Activated CD8-positive, alpha-beta memory T cell treated with anti-CD3 and anti-CD28 coated beads, Interleukin-2, amount 50 U/mL, for 1 hour (primary cell): ENCODE data around the gene MPC1.
"Not testable (repeated sequence)": the region's sequence is repeated elsewhere in the genome, so short reads cannot be mapped to it uniquely, and the experiment has no call there.

ENCODE experiments used
- DNase-seq: peaks from one replicate; pipeline ENCODE4 v3.0.0-alpha.2; 2020; ENCODE audit errors: extremely low read depth

The MPC1 gene

DNA sequence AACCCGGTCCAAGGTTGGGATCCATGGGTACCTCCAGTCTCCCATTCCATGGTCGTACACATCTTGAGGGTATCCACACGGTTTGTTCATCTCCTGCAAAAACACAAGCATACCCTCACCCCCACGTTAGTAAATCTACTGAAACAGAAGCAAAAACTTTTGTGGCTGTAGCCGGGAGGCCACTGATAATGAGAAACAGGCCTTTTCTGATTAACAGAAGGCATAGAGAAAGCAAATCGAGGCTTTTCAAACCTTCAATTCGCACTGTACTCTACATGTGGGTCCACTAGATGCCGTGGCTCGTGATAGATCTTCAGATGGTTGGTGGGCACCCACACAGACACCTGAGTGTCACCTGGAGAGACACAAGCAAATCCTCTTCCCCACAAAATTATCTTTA, 37.1 kb downstream of the MPC1 start:
- not testable (repeated sequence) for DNase-seq

DNA sequence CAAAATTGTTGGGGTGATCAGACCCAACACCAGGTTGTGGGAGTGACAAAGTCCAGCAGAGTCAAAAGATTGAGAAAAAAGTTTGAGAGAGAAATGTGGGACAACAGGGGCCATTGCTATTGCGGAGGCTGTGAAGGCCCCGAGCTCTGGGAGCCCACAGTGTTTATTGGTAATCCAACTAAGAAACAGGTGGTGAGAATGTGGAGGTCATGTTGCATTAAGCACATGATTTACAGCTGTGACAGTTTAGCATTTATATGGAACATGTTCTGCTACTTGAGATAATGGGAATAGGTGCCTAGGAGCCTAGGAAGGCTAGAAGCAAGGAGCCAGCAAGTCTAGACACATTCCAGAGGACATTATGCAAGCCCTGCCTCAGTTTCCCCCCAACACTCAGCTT, 37.8 kb downstream of the MPC1 start:
- DNase-seq: not testable (repeated sequence)

DNA sequence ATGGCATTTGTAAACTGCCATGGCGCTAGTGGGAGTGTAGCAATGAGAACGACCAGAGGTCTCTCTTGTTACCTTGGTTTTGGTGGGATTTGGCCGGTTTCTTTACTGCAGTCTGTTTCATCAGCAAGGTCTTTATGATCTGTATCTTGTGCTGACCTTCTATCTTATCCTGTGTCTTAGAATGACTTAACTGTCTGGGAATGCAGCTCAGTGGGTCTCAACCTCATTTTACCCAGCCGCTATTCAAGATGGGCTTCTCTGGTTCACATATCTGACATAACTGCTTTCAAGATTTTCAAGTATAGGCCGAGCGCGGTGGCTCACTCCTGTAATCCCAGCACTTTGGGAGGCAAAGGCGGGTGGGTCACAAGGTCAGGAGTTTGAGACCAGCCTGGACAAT, 38.5 kb downstream of the MPC1 start:
- no peak for DNase-seq

DNA sequence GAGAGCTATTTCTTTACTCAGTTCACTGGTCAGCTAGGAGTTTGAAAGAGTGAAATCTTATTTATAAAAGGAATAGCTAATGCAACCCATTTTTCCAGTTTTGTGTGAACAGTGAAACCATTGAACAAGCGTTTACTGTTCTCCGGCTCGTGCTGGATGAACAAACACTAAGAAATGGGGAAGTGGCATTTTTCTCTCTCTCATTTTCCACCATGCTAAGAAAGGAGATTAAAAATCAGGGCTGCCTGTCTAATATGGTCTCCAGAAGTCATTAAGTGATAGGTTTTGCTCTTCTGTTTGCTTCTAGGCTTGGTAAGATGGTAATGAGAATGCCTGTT, 39.6 kb downstream of the MPC1 start:
- DNase-seq: no peak

DNA sequence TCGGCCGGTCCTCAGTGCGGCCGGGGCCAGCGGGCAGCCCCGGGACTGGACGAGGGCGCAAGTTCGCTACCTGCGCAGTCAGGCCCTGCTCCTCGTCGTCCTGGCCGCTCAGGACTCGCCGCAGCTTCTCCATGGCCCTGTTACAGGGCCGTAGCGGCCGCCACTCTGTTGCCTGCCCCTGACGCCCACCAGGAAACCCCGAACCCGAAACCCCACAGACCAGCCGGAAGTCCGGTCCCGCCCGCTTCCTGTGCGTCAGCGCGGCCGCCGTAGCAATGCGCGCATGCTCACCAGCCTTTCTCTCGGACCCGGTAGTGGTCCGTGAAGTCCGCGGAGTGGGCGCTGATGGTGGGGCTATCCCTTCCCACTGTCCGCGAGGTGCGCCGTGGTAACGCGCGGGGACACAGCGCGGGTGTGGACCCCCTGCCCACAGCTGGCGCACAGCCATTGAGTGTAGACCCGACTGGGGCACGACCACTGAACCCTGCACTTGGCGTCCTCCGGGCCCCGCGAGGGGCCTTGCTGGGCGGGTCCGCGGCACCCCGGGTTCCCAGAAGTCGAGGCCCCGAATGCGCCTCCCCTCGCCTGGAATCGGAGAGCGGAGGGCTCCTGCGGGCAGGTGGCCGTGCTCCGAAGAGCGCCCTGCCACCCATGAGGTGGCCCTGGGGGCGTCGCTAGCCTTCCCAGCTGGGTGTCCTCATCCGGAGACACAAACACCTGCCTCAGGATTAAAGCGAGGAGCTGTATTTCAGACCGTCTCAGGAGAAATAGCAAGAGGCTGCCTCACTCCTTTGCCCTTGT, 40.2 kb downstream of the MPC1 start, which contains the start of gene SFT2D1:
TSS of gene SFT2D1 (minus strand) at position 197 of the 801 bp plus-strand sequence. CDS start at position 133, 64 bp downstream.
- DNase-seq: peak; percentile 31

DNA sequence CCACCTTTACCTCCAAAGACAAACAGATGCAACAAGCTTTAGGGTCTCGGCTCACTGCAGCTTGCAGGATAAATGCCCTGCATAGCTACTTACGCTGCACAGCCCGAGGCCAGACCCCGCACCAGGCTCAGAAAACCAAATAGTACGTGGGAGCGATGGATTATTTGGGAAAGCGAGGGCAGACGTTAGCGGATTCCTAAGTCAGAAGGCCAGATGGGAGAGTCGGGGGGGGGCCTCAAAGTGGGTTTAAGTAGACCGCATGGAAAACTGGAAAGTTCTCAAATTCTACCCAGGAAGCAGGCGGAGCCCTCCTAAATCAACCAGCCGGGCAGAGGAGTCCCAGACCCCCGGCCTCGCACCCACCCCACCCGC, 40.8 kb downstream of the MPC1 start:
- DNase-seq: no peak

DNA sequence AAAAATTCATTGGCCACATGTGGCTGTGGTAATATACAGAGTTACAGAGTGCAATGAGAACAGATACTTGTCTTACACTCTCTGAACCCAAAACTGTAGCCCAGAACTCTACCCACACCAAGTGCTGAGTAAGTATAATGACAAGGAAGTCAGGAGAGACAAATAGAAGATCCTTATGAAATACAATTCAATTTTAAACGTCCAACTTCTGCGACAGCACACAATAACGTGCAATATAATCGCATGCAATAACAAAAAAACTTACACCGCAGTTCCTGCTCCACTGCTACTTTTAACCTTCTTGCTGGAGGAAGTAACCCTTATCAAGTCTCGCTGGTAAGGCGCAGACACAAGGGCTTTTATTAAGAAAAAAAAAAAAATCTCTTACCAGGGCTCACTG, 41.3 kb downstream of the MPC1 start:
- no peak for DNase-seq

DNA sequence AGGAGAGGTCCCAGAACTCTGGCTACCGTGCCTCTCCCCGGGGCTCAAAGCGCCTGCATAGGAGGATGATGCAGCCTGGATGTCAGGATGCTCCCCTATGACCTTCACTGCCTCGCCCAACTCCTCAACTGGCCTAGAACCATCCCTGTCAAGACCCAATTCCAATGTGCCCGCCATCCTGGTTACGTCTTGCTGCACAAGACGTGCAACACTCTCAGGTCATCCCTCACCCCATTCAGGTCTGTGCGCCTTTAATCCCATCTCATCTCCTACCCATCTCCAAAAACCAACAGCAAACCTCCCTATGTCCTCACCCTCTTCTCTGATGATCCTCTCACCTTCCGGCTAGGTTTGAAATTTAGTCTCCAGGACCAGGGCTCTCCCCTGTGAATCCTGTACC, 43.9 kb downstream of the MPC1 start:
- DNase-seq: no peak

DNA sequence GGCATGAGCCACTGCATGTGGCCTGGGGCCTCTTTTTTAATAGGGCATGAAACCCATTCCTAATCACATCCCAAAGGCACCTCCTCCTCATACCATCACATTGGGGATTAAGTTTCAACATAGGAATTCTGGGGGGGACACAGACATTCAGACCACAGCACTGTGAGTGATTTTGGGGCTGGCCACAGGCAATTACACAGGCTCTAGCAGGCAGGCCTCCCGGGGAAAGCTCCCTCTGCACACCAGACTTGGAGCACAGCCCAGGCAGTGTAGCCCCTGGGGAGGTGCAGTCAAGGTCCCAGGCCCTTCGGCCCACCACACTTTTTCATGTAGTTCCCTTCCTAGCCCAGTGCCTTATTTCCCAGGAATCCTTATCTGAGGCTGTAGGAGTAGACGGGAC, 45.9 kb downstream of the MPC1 start:
- no peak for DNase-seq

DNA sequence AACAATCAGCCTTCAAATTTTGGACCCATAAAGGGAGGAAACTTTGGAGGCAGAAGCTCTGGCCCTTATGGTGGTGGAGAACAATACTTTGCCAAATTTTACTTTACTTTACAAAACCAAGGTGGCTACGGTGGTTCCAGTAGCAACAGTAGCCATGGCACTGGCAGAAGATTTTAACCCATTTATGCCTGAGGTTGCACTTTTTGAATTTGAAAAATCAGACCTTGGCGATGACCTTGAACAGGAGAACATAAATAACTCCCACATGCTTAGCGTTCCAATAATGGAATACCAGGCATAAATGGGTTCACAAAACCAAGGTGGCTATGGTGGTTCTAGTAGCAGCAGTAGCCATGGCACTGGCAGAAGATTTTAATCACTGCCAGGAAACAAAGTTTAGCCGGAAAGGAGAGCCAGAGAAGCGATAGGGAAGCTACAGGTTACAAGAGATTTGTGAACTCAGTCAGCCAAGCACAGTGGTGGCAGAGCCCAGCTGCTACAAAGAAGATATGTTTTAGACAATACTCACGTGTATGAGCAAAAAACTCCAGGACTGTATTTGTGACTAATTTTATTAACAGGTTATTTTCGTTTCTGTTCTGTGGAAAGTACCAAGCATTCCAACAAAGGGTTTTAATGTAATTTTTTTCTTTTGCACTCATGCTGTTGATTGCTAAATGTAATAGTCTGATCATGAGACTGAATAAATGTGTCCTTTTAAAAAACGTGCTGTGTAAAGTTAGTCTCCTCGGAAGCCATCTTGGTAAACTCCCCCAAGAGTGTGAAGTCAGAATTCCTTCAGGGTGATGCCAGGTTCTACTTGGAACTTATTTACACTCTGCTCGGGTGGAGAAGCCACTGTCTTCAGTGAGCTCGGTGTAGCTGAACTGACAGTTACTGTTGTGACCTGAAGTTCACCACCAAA, 47.1 kb downstream of the MPC1 start:
- DNase-seq: no peak

DNA sequence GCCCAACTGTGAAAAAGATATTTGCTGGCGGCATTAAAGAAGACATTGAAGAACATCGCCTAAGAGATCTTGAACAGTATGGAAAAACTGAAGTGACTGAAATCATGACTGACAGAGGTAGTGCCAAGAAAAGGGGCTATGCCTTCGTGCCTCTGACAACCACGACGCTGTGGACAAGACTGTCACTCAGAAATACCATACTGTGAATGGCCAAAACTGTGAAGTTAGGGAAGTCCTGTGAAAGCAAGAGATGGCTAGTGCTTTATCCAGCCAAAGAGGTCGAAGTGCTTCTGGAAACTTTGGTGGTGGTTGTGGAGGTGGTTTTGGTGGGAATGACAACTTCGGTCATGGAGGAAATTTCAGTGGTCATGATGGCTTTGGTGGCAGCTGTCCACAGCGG, 47.9 kb downstream of the MPC1 start:
- DNase-seq: no peak

DNA sequence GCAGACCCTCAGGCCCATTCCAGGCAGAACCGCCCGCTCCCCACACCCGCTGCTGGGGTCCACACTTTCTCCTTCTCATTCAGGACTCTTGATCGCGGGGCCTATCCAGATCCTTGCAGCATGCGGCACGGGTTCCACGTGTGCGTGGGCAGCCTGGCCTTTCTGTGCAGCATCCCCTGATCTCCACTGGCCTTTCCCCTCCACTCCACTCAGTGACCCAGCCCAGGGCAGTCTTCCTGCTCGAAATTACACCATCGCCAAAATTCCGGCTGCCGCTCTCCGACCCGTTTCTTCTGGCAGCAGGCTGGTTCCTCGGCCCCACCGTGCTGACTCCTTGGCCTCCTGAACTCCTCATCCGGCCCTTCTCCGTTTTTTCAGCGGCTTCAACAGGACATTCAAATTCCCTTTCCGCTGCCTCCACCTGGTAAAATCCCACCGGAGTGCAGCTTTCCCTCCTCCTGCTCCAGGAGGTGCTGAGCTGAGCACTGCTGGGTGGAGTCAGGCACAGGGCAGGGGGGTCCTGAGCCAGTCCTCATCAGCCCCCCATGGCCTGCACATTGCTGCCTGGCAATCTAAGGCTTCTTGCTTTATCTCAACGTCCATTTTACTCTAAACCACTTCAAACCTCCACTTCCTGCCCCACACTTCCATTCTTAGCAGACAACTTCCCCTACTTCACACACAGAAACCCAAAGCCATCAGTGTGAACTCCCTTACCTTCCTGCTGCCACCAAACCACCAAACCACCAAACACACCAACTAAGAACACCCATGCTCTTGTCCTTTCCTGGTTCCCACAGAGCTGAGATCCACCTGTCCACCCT, 49.4 kb downstream of the MPC1 start:
- no peak for DNase-seq

DNA sequence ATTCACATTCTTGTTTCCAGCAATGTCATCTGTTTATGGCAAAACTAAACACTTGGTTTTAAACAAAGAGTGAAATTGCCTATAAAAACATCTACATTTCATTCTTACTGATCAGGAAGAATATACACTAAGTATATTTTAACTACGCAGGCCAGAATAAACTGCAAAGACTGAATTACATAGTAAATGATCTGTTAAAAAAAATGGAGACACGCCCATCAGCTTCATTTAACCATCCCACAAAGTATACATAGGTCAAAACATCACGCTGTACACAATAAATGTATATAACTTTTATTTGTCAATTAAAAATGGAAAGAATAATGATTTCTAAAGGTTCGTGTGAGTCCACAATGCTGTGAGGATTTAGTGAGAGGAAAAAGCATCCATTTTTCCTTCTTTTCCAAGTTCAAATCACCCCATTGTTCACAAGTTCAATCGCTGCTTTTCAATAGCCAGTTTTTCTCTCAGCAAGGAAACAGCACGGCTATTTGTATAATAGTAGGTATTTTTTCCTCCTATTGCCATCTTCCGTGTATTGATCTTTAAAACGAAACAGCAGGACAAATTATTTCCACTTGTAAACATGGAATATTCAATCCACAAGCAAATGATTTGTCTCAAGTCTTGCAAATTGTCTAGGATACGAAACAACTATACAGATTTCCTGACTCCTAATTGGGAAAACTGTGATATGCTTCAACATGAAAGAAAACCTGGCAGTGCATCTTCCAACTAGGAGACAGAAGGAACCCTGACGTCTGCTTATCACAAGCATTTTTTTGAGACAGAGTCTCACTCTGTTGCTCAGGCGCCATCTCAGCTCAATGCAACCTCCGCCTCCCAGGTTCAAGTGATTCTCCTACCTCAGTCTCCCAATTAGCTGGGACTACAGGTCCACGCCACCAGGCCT, 51.0 kb downstream of the MPC1 start:
- no peak for DNase-seq

DNA sequence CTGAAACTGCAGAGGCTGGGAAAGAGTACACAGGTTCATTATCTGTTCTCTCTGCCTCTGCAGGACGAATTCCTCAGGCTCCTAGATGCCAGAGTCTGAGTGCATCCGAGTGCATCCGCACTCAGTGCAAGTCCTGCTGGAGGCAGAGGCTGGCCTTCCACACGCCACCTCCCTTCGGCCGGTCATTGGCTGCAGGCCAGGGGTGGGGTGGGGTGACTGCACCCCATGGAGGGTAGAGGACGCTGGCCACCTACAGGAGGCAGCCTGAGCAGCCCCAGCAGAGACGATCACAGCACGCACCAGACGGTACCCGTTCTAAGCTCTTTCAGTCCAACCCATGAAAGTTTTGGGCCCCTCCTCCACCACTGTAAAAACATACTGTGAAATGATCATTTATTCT, 52.1 kb downstream of the MPC1 start:
- DNase-seq: no peak

DNA sequence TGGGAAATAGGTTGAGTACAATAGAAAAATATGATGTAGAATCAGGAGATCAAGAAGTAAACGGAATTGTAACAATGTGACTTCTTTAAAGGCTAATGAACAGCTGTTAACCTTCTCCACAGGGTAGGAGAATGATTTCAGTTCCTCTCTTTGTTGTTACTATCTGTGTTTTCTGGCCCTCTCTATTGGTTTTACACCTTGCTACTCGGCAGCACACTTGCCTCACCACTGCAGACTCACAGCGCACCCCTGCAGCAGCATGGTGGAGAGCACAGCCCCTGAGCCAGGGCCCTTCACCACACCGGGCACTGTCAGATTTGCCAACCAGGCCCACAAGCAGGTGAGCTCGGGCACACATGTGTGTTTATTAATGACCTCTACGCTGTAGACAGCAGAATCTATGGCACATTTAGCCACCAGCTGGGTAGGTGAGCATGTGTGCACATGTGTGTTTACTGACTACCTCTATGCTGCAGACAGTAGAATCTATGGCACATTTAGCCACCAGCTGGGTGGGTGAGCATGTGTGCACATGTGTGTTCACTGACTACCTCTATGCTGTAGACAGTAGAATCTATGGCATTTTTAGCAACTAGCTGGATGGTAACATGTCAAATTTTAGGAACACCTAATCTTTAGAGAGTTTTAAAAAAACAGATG, 57.2 kb downstream of the MPC1 start:
- no peak for DNase-seq

DNA sequence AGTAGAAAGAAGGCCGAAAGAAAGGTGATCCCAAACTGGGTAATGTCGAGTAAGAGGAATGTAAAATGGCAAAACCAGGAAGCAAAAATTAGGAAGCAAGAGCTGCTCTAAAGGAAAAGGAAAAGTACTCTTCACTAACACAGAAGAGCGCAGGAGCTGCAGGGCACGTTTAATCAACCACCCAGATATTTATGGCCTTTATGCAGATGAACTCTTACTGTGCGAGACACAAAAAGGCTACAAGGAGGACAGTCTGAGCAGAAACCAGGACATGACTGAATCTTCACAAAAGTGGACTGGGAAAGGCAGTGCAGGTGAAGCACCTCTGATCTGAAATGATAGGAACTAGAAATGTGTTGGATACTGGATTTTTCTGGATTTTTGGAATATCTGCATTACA, 59.3 kb downstream of the MPC1 start:
- no peak for DNase-seq

DNA sequence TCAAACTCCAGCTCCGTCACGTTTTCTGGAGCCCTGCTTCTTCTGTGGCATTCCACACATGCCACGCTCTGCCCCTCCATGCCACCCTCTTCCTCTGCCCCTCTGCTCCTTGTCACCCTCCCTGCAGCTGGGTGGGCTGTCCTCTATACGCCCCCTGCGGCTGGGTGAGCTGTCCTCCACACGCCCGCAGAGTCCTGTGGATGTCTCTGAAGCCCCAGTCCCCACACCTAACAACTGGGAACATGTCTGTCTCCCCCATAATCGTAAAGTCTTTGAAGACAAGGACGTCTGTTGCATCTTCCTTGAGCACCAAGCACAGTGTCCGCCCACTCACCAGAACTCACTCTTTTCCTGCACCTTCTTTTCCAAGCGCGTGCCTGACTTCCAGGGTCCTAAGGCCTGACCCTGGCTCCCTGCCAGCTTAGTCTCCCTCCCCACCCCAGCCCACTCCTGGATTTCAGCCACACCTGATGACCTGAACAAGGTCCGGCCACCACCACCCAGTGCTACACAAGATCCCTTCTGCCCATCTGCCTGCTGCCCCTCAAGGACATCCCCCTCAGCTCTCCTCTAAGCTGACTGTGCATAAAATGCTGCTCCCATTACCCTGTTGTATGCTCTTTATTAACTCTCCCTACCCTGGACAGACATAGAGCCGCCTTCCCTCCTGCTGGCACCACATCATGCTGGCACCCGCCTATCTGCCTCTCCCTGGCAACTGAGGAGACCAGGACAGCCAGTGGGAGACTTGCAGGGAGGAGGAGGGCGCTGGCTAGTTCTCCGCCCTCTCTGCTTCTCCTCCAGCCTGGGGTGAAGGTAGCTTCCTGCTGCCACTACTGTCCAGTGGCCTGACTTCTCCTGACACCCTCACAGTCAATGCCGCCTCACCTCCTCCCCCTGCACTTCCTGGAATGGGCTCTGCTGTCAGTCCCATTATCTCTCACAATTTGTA, 63.8 kb downstream of the MPC1 start:
- no peak for DNase-seq

DNA sequence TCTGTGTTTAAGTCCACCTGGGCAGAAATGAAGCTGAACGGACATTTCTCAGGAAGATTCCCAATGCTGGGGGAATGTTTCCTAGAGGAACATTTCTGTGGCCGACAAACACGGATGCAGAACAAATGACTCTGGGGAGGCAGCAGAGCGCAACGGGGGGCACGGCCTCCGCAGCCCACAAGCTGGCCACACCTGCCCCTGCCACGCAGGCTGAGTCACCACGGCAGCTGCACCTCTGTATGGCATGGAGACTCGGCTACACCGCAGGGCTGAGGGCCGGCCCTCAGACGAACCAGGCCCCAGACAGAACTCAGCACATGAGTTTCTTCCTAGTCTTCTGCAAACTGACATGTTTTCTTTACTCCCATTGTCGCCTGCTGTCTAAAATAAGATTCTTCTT, 64.5 kb downstream of the MPC1 start:
- DNase-seq: no peak
